Measurements from ENCODE around the gene IGFL1. TPM values are rescaled to one million over a fixed set of nuclear protein-coding genes. Genes with fewer than 3 reads are reported as not detected.
"Not testable (repeated sequence)": the region's sequence is repeated elsewhere in the genome, so short reads cannot be mapped to it uniquely, and the experiment has no call there.

IGFL1 gene
- total RNA-seq, 2 experiments from 2014 or later: not detected

DNA sequence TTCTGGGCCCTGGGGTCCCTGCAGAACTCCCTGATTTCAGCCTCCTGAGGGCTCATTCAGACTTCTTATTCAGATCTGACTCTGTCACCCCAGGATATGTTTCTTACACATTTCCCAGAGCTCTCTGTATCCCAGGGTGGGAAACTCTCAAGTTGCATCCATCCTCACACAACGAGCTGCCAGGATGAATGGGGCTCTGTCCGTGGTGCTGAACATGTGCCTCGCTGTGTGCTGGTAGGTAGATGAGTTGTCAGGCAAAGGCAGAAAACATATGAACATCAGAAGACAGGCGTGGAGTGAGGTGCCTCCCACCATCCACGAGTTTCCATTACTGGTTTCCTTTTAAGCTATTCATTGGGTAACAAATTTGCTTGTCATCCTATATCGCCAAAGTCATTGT is 11.4 kb upstream of the IGFL1 start:
- Mint-ChIP-seq H3K27ac (no peak overlapping the region), H3K36me3 (ENCODE audit: low read depth) (no peaks in the 10 kb centered on the region), H3K4me1 (ENCODE audit: low read depth) (no peaks in the 10 kb centered on the region), H3K27me3 (ENCODE audit: low read depth) (peaks cover 20% of the 10 kb centered on the region), H3K9me3 (no peaks in the 10 kb centered on the region), H3K4me3 (no peak overlapping the region)
- intact Hi-C loops (cut with micrococcal nuclease): no loop called here
- DNase-seq: peak; percentile 72
- CTCF ChIA-PET: no interaction called here

DNA sequence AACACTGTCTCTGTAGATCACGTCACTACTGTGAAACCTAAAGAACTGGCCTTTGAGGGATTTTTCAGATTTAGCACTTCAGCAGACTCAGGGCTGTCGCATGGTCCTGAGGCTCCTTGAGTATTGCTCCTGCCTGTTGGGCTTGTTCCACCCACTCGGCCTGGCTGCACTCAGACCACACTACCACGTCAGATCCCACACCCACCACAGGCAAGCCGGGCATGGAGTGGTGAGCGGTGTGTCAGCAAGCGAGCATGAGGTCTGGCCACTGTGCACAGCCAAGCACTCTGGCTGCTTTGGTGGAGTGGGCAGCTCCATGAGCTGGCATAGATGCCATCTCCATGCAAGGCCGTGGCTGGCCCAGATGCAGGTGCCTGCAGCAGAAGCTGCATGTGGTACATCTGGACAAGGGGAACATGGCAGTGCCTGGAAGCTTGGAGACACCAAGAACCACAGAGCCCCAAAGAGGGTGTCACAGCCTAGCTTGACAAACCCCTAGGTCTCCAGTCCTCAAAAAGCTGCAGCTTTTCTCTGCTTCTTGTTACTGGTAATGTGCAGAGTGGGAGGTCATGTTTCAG is 9.4 kb upstream of the IGFL1 start:
- H3K4me1 Mint-ChIP-seq (ENCODE audit: low read depth): no peaks in the 10 kb centered on the region
- no peak overlapping the region for H3K27ac Mint-ChIP-seq
- no peak overlapping the region for H3K4me3 Mint-ChIP-seq
- DNase-seq: no peak
- CTCF ChIA-PET: interaction anchor here (0.6 kb wide), 1 partner anchor 286 kb away, joined by 3 read pairs; no protein-coding TSS in a partner anchor
- H3K27me3 Mint-ChIP-seq (ENCODE audit: low read depth): peaks cover 21% of the 10 kb centered on the region
- H3K9me3 Mint-ChIP-seq: no peaks in the 10 kb centered on the region
- no peaks in the 10 kb centered on the region for H3K36me3 Mint-ChIP-seq (ENCODE audit: low read depth)
- intact Hi-C loops (cut with micrococcal nuclease): no loop called here

DNA sequence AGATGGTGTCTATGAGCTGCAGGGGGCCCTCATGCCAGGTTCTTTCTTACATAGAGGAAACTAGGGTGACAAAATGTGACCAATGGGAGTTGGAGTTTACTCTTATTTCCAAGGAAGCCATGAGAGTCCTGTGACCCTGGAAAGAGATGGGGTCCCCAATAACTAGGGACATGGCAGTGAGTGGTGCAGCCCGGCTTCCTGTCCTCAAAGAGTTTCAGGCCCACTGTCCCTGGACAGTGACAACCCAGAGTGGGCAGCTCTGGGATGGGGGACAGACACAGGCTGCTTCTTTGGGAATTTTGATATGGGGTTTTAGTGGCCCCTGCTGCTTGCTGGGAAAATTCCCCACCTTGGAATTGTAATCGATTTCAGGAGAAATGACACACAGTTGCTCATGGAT is 8.4 kb upstream of the IGFL1 start:
- Mint-ChIP-seq H3K9me3 (no peaks in the 10 kb centered on the region), H3K36me3 (ENCODE audit: low read depth) (no peaks in the 10 kb centered on the region), H3K4me3 (no peak overlapping the region), H3K27ac (no peak overlapping the region), H3K27me3 (ENCODE audit: low read depth) (peaks cover 22% of the 10 kb centered on the region), H3K4me1 (ENCODE audit: low read depth) (no peaks in the 10 kb centered on the region)
- intact Hi-C loops (cut with micrococcal nuclease): no loop called here
- CTCF ChIA-PET: no interaction called here
- DNase-seq: no peak

DNA sequence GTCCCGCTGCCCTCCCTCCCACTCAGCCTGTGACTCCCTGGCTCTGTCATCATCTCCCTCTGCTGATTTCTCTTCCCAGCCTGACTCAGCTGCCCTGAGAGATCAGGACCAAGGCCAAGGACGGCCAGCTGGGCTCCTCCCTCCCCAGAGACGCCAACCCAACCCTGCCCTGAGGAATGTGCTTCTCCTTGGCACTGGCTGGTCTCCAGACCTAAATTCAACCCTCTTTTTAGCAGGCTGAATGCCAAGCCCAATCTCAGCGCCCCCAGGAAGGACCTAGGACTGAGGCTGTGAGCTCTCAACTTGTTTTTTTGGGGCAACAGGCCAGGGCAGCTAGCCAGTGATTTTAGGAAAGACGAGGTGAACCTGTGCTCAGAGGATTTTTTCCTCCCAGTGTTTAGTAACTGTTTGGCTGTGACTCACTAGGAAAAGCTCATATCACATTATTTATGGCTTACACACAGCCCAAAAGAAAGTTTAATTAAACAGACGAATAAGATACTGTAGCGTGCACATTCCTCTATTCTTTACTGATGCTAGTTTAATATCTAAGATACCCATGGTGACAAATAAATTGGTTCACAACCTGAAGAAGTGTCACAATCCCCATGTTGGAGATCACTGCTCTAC is 7.4 kb upstream of the IGFL1 start:
- Mint-ChIP-seq H3K36me3 (ENCODE audit: low read depth) (no peaks in the 10 kb centered on the region), H3K9me3 (no peaks in the 10 kb centered on the region), H3K4me3 (no peak overlapping the region), H3K27me3 (ENCODE audit: low read depth) (peaks cover 22% of the 10 kb centered on the region), H3K27ac (no peak overlapping the region), H3K4me1 (ENCODE audit: low read depth) (no peaks in the 10 kb centered on the region)
- DNase-seq: no peak
- intact Hi-C loops (cut with micrococcal nuclease): no loop called here
- CTCF ChIA-PET: no interaction called here

DNA sequence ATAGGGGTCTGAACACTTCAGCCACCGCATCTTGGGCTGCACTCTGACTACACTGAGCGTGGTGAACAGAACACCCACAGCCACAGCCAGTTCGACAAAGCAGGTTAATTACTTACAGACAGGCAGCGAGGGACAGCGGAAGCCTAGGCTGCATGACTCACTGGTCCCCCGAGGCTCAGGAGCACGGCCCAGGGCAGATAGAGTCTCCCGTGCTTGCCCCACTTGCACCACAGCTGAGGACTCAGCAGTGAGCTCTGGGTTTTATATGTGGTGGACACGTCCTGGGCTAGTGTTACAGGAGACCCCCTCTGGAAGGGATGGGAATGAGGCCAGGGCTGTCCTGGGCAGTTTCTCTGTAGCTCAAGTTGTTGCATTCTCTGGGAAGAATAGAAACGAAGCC is 5.8 kb upstream of the IGFL1 start:
- CTCF ChIA-PET; H3K4me3 Mint-ChIP-seq; H3K36me3 Mint-ChIP-seq (ENCODE audit: low read depth); H3K27ac Mint-ChIP-seq; intact Hi-C loops (cut with micrococcal nuclease); DNase-seq; H3K4me1 Mint-ChIP-seq (ENCODE audit: low read depth); H3K9me3 Mint-ChIP-seq: not testable (repeated sequence)
- peaks cover 17% of the 10 kb centered on the region for H3K27me3 Mint-ChIP-seq (ENCODE audit: low read depth)

DNA sequence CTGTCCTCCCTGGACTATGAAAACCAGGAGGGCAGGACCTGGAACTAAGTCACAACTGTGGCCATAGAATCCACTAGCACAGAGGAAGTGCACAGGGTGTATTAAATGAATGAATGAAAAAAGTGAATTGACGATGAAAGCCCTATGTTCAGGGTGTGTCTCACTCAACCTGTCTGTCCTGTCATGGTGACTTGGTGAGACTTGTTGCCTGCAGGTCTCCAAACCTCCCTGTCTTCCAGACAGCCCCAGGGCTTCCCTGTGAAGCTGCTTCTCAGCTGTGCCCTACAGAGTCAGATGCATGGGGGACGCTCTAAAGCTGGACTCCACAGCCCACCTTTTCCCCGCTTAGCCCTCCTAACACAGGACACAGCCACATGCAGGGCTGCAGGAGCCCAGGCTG is 4.8 kb upstream of the IGFL1 start:
- no peaks in the 10 kb centered on the region for H3K36me3 Mint-ChIP-seq (ENCODE audit: low read depth)
- peaks cover 17% of the 10 kb centered on the region for H3K27me3 Mint-ChIP-seq (ENCODE audit: low read depth)
- DNase-seq: no peak
- no peaks in the 10 kb centered on the region for H3K4me1 Mint-ChIP-seq (ENCODE audit: low read depth)
- H3K4me3 Mint-ChIP-seq: no peak overlapping the region
- CTCF ChIA-PET: interaction anchor here (0.6 kb wide), 1 partner anchor 109 kb away, joined by 3 read pairs; no protein-coding TSS in a partner anchor
- no peak overlapping the region for H3K27ac Mint-ChIP-seq
- no peaks in the 10 kb centered on the region for H3K9me3 Mint-ChIP-seq
- intact Hi-C loops (cut with micrococcal nuclease): no loop called here

DNA sequence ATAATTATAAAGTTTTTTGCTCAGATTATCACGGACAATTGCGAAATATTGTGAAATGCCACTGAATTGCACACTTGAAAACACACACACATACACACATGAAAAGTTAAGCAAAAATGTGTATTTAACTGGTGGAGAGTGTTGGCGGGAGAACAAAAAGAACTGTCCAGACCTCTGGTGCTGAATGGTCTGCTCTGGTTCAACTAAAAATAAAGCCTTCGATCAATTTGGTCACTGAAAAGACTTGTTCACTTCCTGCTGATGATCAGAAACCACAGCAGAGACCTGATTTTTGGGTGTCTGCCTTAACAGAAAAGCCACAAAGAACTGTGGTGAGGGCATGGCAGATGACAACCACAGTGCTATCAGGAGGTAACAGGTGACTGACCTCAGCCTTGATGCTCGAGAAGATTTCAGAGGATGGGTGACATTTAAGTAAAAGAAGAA is 4.0 kb upstream of the IGFL1 start:
- Mint-ChIP-seq H3K27me3 (ENCODE audit: low read depth) (peaks cover 17% of the 10 kb centered on the region), H3K27ac (no peak overlapping the region)
- intact Hi-C loops (cut with micrococcal nuclease): no loop called here

DNA sequence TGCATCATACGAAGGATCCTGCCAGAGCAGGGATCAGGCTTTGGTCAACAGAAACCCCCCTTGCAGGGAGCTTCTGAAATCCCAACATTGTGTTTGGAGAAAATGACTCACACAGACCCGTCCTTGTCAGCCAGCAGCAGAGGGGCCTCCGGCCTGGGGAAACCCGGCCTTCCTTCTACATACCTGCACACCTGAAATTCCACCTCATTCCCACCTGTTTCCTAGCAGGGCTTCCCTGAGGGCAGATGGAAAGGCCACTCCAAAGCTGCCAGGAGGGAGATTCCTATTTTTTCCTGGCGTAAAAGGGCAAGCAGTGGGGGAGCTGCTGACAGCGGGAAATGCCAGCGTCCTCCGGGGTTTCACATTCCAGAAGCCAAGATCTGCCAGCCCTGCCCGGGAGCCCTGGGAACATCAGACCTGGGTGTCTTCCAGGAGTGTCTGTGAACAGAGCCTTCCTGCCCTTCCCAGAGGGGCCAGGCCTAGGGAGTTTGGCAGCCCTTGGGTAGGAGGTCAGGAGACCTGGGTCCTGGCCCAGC is 3.0 kb upstream of the IGFL1 start:
- Mint-ChIP-seq H3K27ac (no peak overlapping the region), H3K4me3 (no peak overlapping the region), H3K27me3 (ENCODE audit: low read depth) (peaks cover 18% of the 10 kb centered on the region), H3K9me3 (no peaks in the 10 kb centered on the region), H3K4me1 (ENCODE audit: low read depth) (no peaks in the 10 kb centered on the region), H3K36me3 (ENCODE audit: low read depth) (no peaks in the 10 kb centered on the region)
- intact Hi-C loops (cut with micrococcal nuclease): no loop called here
- no peak for DNase-seq
- CTCF ChIA-PET: no interaction called here

More for the DNA sequence above, 4.0 kb upstream of the IGFL1 start:
- no peak for DNase-seq
- CTCF ChIA-PET: no interaction called here
- Mint-ChIP-seq H3K9me3 (no peaks in the 10 kb centered on the region), H3K36me3 (ENCODE audit: low read depth) (no peaks in the 10 kb centered on the region), H3K4me1 (ENCODE audit: low read depth) (no peaks in the 10 kb centered on the region), H3K4me3 (no peak overlapping the region)

DNA sequence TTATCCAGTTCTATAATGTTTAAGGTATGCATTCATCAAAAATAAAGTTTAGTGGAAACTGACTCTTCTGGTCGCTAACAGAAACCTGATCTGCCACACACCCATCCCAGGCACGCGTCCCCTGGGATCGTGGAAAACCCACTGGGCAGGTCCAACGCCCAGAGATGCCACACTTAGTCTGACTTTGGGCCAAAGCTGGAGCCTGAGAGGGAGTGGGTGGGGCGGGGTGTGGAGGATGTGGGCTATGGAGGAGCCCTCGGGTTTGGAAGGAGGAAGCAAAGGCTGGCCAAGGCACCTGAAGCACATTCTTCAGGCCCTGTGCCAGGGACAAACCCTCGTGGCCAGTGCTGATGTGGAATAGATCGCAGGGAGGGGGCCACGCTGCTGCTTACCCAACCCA is 2.5 kb downstream of the IGFL1 start:
- no peak overlapping the region for H3K4me3 Mint-ChIP-seq
- CTCF ChIA-PET: no interaction called here
- no peak for DNase-seq
- intact Hi-C loops (cut with micrococcal nuclease): no loop called here
- H3K9me3 Mint-ChIP-seq: no peaks in the 10 kb centered on the region
- no peaks in the 10 kb centered on the region for H3K4me1 Mint-ChIP-seq (ENCODE audit: low read depth)
- H3K27ac Mint-ChIP-seq: no peak overlapping the region
- H3K36me3 Mint-ChIP-seq (ENCODE audit: low read depth): no peaks in the 10 kb centered on the region
- H3K27me3 Mint-ChIP-seq (ENCODE audit: low read depth): peaks cover 16% of the 10 kb centered on the region

DNA sequence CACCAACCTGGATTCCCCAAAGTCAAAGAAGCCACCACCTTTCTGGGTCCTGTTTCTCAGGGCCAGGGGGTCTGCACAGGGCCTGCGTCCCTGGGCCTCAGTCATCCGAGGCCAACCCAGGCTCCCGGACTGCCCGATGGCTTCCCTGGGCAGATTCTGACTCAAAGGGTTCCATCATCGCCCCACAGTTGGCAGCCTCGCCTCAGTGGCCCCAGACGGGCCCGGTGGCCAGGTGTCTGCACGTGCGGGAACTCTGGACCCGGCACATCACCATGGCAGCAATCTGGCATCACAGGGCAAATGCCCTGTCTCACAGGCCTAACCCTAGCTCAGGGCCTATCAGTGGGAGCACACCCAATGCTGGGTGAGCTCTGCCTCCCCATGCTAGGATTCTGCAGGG is 2.9 kb downstream of the IGFL1 start:
- H3K4me1 Mint-ChIP-seq (ENCODE audit: low read depth): no peaks in the 10 kb centered on the region
- peaks cover 16% of the 10 kb centered on the region for H3K27me3 Mint-ChIP-seq (ENCODE audit: low read depth)
- H3K27ac Mint-ChIP-seq: no peak overlapping the region
- H3K9me3 Mint-ChIP-seq: no peaks in the 10 kb centered on the region
- H3K4me3 Mint-ChIP-seq: no peak overlapping the region
- intact Hi-C loops (cut with micrococcal nuclease): no loop called here
- CTCF ChIA-PET: interaction anchor here (0.8 kb wide), 1 partner anchor 39 kb away, joined by 4 read pairs; no protein-coding TSS in a partner anchor
- DNase-seq: no peak
- no peaks in the 10 kb centered on the region for H3K36me3 Mint-ChIP-seq (ENCODE audit: low read depth)

DNA sequence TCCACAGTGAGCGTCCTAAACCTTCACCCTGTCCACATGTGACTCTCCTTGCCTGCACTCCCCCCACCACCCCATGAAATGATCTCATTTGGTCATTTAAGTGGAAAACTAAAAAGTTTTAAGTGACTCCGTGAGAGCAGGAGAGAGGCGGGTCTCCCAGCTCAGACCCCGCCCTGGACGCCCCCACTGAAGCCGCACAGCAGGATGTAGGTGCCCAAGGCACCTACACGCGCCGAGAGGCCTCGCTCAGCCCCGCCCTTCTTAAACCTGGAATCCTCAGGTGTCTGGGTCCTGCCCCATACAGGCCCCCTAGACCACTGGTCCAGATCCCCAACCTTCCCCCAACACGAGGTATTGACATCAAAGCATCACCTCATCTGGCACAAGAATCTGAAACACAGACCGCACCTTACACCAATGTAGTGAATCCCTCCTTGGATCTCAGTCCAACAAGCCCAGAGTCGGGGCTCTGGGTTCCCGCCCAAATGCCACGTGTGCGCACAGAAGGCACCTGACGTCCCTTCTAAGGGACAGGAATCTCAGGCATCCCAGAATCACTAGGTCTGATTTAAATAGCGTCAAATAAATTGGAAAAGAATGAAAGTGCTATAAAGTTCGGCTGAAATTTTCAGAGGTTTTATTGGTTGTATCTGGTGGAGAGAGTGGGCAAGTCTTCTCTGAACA is 3.5 kb downstream of the IGFL1 start:
- H3K4me1 Mint-ChIP-seq (ENCODE audit: low read depth): no peaks in the 10 kb centered on the region
- H3K9me3 Mint-ChIP-seq: no peaks in the 10 kb centered on the region
- intact Hi-C loops (cut with micrococcal nuclease): no loop called here
- CTCF ChIA-PET: interaction anchor here (0.8 kb wide), 1 partner anchor 39 kb away, joined by 4 read pairs; no protein-coding TSS in a partner anchor
- no peak overlapping the region for H3K4me3 Mint-ChIP-seq
- no peak overlapping the region for H3K27ac Mint-ChIP-seq
- DNase-seq: no peak
- H3K27me3 Mint-ChIP-seq (ENCODE audit: low read depth): peaks cover 16% of the 10 kb centered on the region
- no peaks in the 10 kb centered on the region for H3K36me3 Mint-ChIP-seq (ENCODE audit: low read depth)

DNA sequence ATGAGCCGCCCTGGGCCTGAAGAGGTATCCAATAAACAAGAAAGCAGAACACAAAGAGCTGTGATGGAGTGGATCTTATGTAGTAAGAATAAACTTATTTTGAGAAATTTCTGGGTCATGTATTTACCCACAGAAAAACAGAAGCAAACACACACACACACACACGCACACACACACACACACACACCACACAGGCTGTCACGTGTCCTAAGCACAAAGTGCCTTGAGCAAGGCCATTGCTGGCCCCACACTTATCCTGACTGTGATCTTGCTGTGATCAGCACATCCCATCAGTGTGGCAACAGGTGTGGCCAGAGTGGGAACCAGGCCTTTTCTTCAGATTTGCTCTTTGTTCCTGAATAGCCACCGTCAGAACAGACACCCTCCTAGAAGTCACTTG is 4.3 kb downstream of the IGFL1 start:
- H3K4me1 Mint-ChIP-seq (ENCODE audit: low read depth); H3K36me3 Mint-ChIP-seq (ENCODE audit: low read depth); H3K4me3 Mint-ChIP-seq; DNase-seq; H3K27ac Mint-ChIP-seq; intact Hi-C loops (cut with micrococcal nuclease); CTCF ChIA-PET; H3K9me3 Mint-ChIP-seq: not testable (repeated sequence)
- H3K27me3 Mint-ChIP-seq (ENCODE audit: low read depth): peaks cover 21% of the 10 kb centered on the region

DNA sequence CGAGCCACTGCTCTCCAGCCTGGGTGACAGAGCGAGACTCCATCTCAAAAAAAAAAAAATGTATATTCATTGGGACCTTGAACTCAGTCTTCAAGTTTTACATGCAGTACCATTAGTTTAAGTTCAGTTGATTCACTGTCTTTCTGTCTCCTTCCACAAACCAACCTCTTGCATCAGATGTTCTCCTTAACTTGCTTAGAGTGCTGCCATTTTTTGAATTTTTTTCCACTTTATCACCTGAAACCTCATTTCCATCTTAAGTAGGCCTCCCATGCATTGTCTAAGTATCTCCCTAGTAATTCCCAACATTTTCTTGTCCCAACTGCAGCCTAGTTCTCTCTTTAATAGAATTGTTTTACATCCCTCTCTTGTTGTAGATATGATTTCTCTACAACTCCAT is 8.6 kb downstream of the IGFL1 start:
- intact Hi-C loops (cut with micrococcal nuclease); H3K36me3 Mint-ChIP-seq (ENCODE audit: low read depth); H3K4me3 Mint-ChIP-seq; H3K4me1 Mint-ChIP-seq (ENCODE audit: low read depth); H3K27ac Mint-ChIP-seq; DNase-seq; CTCF ChIA-PET; H3K9me3 Mint-ChIP-seq: not testable (repeated sequence)
- H3K27me3 Mint-ChIP-seq (ENCODE audit: low read depth): peaks cover 39% of the 10 kb centered on the region
